ENCODE data around the gene UBL4A.

The UBL4A gene

GRCh38 chrX:154512879-154513553, 26.6 kb upstream of the UBL4A start:
- TF ChIP-seq CTCF (IDR thresholded peaks at IDR 0.05; ENCODE audit: low read depth, low read length) (no peak), MYC (IDR thresholded peaks at IDR 0.05; ENCODE audit: low read depth, low read length) (no peak), POLR2A (IDR thresholded peaks at IDR 0.05; ENCODE audit: extremely low read depth, insufficient read length) (no peak)
- H3K4me3 ChIP-seq (ENCODE audit: low read depth, low read length) = no peak overlapping the region
- DNase-seq (ENCODE audit: low read depth) = no peak

DNA sequence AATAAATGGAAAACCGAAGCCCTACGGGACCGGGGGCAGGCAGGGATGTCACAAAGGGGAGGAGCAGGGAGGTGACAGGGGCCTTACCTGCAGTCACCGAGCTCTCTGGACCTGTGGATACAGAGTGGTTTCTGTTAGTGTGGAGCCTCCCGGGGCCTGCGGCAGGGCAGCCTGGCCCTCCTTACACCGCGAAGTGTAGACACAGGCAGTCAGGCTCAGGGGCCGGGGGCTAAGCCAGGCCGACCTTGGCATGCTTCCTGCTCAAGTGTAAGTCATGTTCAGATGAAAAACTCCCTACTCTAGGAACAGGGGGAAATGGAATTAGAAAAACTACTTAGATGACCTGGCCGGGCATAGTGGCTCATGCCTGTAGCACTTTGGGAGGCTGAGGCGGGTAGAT, 25.3 kb upstream of the UBL4A start:
- no peak for DNase-seq (ENCODE audit: low read depth)
- TF ChIP-seq POLR2A (IDR thresholded peaks at IDR 0.05; ENCODE audit: extremely low read depth, insufficient read length) (no peak), MYC (IDR thresholded peaks at IDR 0.05; ENCODE audit: low read depth, low read length) (no peak), CTCF (IDR thresholded peaks at IDR 0.05; ENCODE audit: low read depth, low read length) (no peak)
- TF ChIP-seq, protein P1, sequence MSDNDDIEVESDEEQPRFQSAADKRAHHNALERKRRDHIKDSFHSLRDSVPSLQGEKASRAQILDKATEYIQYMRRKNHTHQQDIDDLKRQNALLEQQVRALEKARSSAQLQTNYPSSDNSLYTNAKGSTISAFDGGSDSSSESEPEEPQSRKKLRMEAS (IDR thresholded peaks at IDR 0.05; ENCODE audit: low read depth, low read length) = no peak
- H3K4me3 ChIP-seq (ENCODE audit: low read depth, low read length) = no peak overlapping the region

- H3K4me3 ChIP-seq (ENCODE audit: low read depth, low read length) = no peak overlapping the region
- TF ChIP-seq CTCF (IDR thresholded peaks at IDR 0.05; ENCODE audit: low read depth, low read length) (no peak), MYC (IDR thresholded peaks at IDR 0.05; ENCODE audit: low read depth, low read length) (no peak), POLR2A (IDR thresholded peaks at IDR 0.05; ENCODE audit: extremely low read depth, insufficient read length) (no peak)
- TF ChIP-seq, protein P1 (IDR thresholded peaks at IDR 0.05; ENCODE audit: low read depth, low read length) = no peak
- no peak for DNase-seq (ENCODE audit: low read depth)
These were observed 23.0 kb upstream of the UBL4A start for GRCh38 chrX:154509455-154509854.

DNA sequence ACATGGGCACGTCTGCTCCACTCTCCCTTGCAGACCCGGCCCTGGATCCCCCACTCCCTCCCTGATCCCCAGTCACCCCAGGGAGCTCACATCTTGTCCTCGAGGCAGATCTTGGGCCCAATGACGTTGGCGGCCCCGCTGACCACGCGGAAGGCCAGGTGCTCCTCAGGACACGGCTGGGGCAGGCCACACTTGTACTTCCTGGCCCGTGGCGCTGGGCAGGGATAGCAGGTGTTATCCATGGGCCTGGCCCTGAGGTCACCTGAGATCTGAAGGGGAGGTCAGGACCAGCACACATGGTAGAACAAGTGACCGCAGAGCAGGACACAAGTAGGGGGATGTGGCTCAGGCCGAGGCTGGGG, 21.9 kb upstream of the UBL4A start:
- H3K4me3 ChIP-seq (ENCODE audit: low read depth, low read length) = no peak overlapping the region
- TF ChIP-seq CTCF (IDR thresholded peaks at IDR 0.05; ENCODE audit: low read depth, low read length) (no peak), MYC (IDR thresholded peaks at IDR 0.05; ENCODE audit: low read depth, low read length) (no peak), POLR2A (IDR thresholded peaks at IDR 0.05; ENCODE audit: extremely low read depth, insufficient read length) (no peak)
- TF ChIP-seq, protein P1 (IDR thresholded peaks at IDR 0.05; ENCODE audit: low read depth, low read length) = no peak
- DNase-seq (ENCODE audit: low read depth) = no peak

DNA sequence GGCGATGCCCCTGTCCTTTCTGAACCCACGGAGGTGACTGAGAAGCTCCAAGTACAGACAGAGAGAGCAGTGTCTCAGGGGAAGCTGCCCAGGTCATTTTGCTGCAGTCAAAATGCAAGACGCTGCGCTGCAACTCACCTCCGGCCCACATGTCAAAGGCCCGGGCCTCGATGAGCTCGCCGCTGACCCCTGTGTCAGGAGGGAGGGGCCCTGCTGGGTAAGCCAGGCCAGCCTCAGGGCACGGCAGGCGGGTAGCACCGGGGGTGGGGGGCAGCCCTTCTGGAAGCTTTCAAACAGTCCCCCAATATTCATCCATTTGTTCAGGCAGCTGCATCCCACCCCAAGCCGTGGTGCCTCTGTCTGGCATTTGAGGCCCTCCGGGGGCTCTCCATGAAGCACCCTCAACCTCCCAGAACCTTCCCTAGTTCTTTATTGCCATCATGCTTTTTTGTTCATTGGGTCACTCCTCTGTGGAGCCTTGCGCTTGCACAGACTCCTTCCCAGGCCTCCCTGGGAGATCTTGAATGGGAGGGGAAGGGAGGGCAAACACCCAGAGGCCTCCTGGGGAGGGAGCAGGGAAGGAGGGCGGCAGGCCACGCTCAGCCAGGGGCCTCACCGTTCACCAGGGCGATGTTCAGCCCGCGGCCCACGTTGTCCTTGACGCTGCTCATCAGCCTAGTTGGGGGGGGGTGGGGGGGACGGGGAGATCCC, 21.4 kb upstream of the UBL4A start:
- no peak for DNase-seq (ENCODE audit: low read depth)
- TF ChIP-seq MYC (IDR thresholded peaks at IDR 0.05; ENCODE audit: low read depth, low read length) (no peak), CTCF (IDR thresholded peaks at IDR 0.05; ENCODE audit: low read depth, low read length) (no peak), POLR2A (IDR thresholded peaks at IDR 0.05; ENCODE audit: extremely low read depth, insufficient read length) (no peak)
- TF ChIP-seq, protein P1 (IDR thresholded peaks at IDR 0.05; ENCODE audit: low read depth, low read length) = no peak
- no peak overlapping the region for H3K4me3 ChIP-seq (ENCODE audit: low read depth, low read length)

Measured in NB4 (cell line).